Measurements from ENCODE around the gene MIB2.

Gene MIB2

GRCh38 chr1:1598720-1599029 lies 16.6 kb upstream of the MIB2 start:
- DNase-seq, result no peak

- no peak for DNase-seq
Observed at GRCh38 chr1:1599030-1599934, 16.0 kb upstream of the MIB2 start.

- no peak for DNase-seq
Observed at GRCh38 chr1:1599935-1600860, 15.1 kb upstream of the MIB2 start, which contains the start of gene FNDC10. FNDC10 (minus strand) TSS chr1:1600135; CDS start chr1:1600015, 120 bp downstream.

- DNase-seq, result no peak
Observed at GRCh38 chr1:1600861-1601563, 14.3 kb upstream of the MIB2 start.

GRCh38 chr1:1601564-1602303 lies 13.6 kb upstream of the MIB2 start:
- DNase-seq, result no peak

- DNase-seq, result no peak
Observed at GRCh38 chr1:1602304-1602967, 12.9 kb upstream of the MIB2 start.

GRCh38 chr1:1602968-1603506 lies 12.3 kb upstream of the MIB2 start:
- no peak for DNase-seq

- DNase-seq, result no peak
Observed at GRCh38 chr1:1603671-1604373, 11.5 kb upstream of the MIB2 start.

GRCh38 chr1:1604374-1605033 lies 10.8 kb upstream of the MIB2 start:
- no peak for DNase-seq

- DNase-seq, result no peak
Observed at GRCh38 chr1:1605034-1605591, 10.2 kb upstream of the MIB2 start.

- no peak for DNase-seq
Observed at GRCh38 chr1:1605724-1606123, 9.6 kb upstream of the MIB2 start.

GRCh38 chr1:1606232-1606631 lies 9.1 kb upstream of the MIB2 start:
- DNase-seq, result no peak

GRCh38 chr1:1609822-1610485 lies 5.3 kb upstream of the MIB2 start:
- no peak for DNase-seq

- DNase-seq, result no peak
Observed at GRCh38 chr1:1610796-1611195, 4.5 kb upstream of the MIB2 start.

- DNase-seq, result no peak
Observed at GRCh38 chr1:1612104-1612400, 3.2 kb upstream of the MIB2 start.

- DNase-seq, result no peak
Observed at GRCh38 chr1:1613509-1614082, 1.7 kb upstream of the MIB2 start.

- DNase-seq, result peak; percentile 29
Observed at GRCh38 chr1:1614204-1614953, 921 bp upstream of the MIB2 start.

- DNase-seq, result no peak
Observed at GRCh38 chr1:1614954-1615255, 395 bp upstream of the MIB2 start.
